Large intestine (tissue), 3 donors: Measurements from ENCODE around the gene WIPF1. TPM values are rescaled to one million over a fixed set of nuclear protein-coding genes. Genes with fewer than 3 reads are reported as not detected.

ENCODE experiments used
- DNase-seq, 2 donors: peaks; one replicate each; pipeline versions ENCODE4 v3.0.0 to v3.0.0-alpha.2; 2013
- H3K27ac ChIP-seq: one replicate; pipeline ENCODE4 v1.5.1; 2013; ENCODE audit warnings: low read length
- H3K27me3 ChIP-seq: 2 replicates; pipeline ENCODE4 v1.6.1; 2013; ENCODE audit warnings: low read length; ENCODE audit not compliant: control insufficient read depth, insufficient read depth
- H3K36me3 ChIP-seq: 2 replicates; pipeline ENCODE4 v1.6.1; 2013; ENCODE audit warnings: low read length; ENCODE audit not compliant: control insufficient read depth, insufficient read depth
- H3K4me1 ChIP-seq: one replicate; pipeline ENCODE4 v1.6.1; 2013; ENCODE audit warnings: low read length; ENCODE audit not compliant: control insufficient read depth, insufficient read depth
- H3K4me3 ChIP-seq: one replicate; pipeline ENCODE4 v1.5.1; 2013; ENCODE audit warnings: low read length
- H3K9me3 ChIP-seq: one replicate; pipeline ENCODE4 v1.6.1; 2013; ENCODE audit warnings: mild to moderate bottlenecking, low read depth, low read length, moderate library complexity; ENCODE audit not compliant: control insufficient read depth
- WGBS: methylation state at CpG from one replicate; pipeline ENCODE4 v1.1.5; 2013; ENCODE audit warnings: low lambda C conversion rate; ENCODE audit not compliant: insufficient coverage; 5-methylcytosine and 5-hydroxymethylcytosine counted together
- polyA plus RNA-seq: library from polyadenylated mRNA; unstranded; fragments of 120-200 nt; gene quantifications from one replicate; pipeline ENCODE4 v1.2.1, GENCODE V29; 2013

The WIPF1 gene
- polyA plus RNA-seq, 1 donor, result 56.2 TPM

DNA sequence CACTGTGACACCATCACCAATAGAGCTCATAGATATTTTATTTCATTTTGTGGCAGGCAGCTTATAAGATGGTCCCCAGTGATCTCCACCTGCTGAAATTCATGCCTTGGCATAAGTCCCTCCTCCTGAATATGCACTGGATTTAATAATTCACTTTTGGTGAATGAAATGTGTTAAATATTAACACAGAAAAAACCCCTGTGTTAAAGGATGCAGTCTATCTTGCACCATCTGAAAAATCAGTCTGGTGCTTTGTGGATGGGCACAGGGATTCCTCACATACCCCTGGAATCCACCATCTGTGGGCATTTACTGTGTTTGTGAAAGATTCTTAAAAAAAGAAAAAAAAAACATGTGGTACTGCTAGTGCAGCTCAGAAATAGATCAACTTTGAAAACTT lies 26.1 kb upstream of the WIPF1 start:
- H3K36me3 ChIP-seq, result no peaks in the 10 kb centered on the region
- H3K9me3 ChIP-seq, result no peaks in the 10 kb centered on the region
- H3K27me3 ChIP-seq, result no peaks in the 10 kb centered on the region
- no peak overlapping the region for H3K27ac ChIP-seq
- no peaks in the 10 kb centered on the region for H3K4me1 ChIP-seq
- no peak for DNase-seq
- no peak overlapping the region for H3K4me3 ChIP-seq

DNA sequence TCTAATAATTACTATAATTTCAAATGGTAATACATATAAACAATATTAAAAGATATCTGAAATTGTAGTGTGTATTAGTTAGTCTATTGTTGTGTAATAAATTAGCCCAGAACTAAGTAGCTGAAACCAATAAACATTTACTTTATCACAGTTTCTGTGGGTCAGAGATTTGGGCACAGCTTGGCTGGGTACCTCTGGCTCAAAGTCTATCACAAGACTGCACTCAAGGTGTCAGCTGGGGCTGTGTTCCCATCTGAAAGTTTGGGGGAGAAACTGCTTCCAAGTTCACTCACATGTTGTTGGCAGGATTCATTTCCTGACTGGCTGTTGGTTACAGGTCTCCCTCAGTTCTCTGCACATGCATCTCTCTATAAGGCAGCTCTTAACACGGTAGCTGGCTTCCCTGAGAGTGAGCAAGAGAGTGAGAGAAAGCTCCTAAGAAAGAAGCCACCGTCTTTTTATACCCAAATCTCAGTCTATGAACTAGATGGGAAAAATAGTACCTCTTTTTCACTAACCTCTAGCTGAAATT lies 25.6 kb upstream of the WIPF1 start:
- Histone ChIP-seq H3K9me3 (no peaks in the 10 kb centered on the region), H3K27ac (no peak overlapping the region), H3K27me3 (no peaks in the 10 kb centered on the region), H3K36me3 (no peaks in the 10 kb centered on the region), H3K4me1 (no peaks in the 10 kb centered on the region), H3K4me3 (no peak overlapping the region)
- no CpG with 5 or more reads among the region's 2 CpGs for WGBS
- no peak for DNase-seq

DNA sequence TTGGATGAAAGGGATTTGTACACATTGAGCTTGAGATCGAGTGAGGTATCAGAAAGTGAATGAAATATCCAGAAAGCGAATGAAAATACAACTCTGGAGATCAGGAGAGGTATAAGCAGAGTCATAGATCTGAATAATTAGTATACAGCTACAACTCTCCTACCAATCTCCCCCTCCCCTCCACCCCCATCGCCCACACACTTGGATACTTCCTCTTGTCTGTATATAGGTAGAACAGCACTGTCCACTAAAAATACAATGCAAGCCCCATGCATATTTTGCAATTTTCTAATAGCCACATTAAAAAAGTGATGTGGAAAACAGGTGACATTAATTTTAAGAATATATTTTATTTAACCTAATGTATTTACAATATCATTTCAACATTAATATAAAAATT lies 23.7 kb upstream of the WIPF1 start:
- Histone ChIP-seq H3K4me1 (no peaks in the 10 kb centered on the region), H3K27me3 (no peaks in the 10 kb centered on the region), H3K9me3 (no peaks in the 10 kb centered on the region), H3K4me3 (no peak overlapping the region), H3K27ac (no peak overlapping the region), H3K36me3 (no peaks in the 10 kb centered on the region)
- no peak for DNase-seq
- WGBS, result 100% methylated on average over 2 of the region's 3 CpGs

DNA sequence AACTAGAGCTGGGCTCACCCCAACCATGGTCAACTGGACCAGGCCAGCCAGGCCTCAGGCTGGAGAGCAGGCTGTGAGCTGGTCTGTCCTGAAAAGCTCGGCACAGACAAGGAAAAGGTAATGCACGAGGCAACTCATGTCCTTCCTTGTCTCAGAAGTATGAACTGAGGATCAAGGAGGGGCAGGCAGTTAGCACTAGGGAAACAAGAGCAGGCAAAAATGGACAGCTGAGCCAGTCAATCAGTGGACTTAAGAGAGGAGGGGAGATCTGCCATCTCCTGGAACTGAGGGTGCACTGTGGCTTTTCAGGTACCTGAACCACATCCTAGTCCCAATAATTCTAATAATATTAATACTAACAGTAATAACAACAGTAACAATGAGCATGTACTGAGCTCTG lies 20.6 kb upstream of the WIPF1 start:
- H3K36me3 ChIP-seq, result no peaks in the 10 kb centered on the region
- no peak overlapping the region for H3K4me3 ChIP-seq
- no CpG with 5 or more reads among the region's 2 CpGs for WGBS
- peaks cover 4% of the 10 kb centered on the region for H3K4me1 ChIP-seq
- H3K9me3 ChIP-seq, result no peaks in the 10 kb centered on the region
- no peak for DNase-seq
- H3K27me3 ChIP-seq, result no peaks in the 10 kb centered on the region
- H3K27ac ChIP-seq, result no peak overlapping the region

DNA sequence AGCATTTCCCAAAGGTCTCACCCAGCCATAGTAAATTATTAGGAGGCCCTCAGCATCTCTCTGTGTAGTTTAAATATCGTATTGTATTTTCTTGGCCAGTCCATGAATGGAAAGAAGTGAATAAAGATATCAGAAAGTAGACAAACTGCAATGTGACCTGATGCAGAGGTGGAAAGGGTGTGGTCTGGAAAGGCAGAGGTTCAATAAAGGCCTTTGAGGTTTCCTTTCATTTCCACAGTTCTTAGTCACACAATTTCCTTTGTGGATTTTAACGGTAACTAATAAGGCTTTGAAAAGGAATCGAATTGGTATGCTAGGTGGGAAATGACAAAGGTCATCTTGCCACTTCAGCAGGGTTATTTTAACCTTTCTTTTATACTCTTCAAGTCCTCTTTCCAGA lies 20.1 kb upstream of the WIPF1 start:
- H3K27me3 ChIP-seq, result no peaks in the 10 kb centered on the region
- 100% methylated on average over 1 of the region's 3 CpGs for WGBS
- H3K9me3 ChIP-seq, result no peaks in the 10 kb centered on the region
- H3K4me1 ChIP-seq, result peaks cover 8% of the 10 kb centered on the region
- DNase-seq, result no peak
- H3K4me3 ChIP-seq, result no peak overlapping the region
- no peak overlapping the region for H3K27ac ChIP-seq
- no peaks in the 10 kb centered on the region for H3K36me3 ChIP-seq

DNA sequence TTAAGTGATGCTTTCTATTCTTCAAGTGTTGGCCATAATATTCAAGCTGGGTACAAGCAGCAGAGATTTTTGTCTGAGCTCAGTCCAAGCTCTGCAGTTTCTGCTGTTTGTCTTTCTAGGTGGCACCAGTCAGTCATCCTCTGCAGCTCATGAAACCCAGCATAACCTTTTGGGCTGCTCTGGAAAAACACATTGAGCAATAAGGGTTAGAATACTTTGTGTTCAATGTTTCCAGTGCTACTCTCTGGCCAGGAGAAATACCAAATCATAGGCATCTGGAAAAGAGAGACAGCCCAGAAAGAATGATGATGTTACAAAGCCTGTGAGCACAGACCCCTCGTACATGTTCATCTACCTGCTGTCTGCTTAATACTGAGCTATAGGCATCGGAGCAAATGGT lies 19.5 kb upstream of the WIPF1 start:
- no peak overlapping the region for H3K4me3 ChIP-seq
- no peak for DNase-seq
- no peaks in the 10 kb centered on the region for H3K27me3 ChIP-seq
- no peaks in the 10 kb centered on the region for H3K36me3 ChIP-seq
- no peak overlapping the region for H3K27ac ChIP-seq
- peaks cover 10% of the 10 kb centered on the region for H3K4me1 ChIP-seq
- H3K9me3 ChIP-seq, result no peaks in the 10 kb centered on the region
- WGBS, result no CpG with 5 or more reads among the region's 2 CpGs

DNA sequence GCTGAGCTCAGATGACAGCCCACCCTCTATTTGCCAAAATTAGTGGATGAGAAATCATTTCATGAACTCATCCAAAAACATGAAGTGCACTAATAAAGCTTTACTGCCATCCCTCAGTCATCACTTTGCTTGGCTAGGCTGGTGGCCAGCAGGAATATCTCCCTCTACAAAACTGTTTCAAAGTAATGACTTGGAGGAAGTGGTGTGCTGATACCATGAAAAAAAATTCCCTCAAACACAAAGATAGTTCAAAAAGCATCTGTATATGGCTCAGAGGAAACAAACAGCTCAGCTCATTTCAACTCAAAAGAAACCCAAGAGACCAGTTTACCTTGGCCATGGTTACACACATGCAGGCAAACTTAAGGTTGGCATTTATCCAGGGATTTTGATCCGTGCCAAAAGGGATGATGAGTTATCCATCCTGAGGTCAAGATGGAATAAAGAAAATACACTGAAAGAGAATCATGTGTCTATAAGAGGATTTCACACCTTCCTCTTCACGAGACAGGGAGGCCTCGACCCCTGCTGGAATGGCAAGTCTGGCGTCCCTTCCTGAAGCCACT lies 18.4 kb upstream of the WIPF1 start:
- peaks cover 10% of the 10 kb centered on the region for H3K4me1 ChIP-seq
- no peak overlapping the region for H3K27ac ChIP-seq
- DNase-seq, result no peak
- no peak overlapping the region for H3K4me3 ChIP-seq
- no peaks in the 10 kb centered on the region for H3K9me3 ChIP-seq
- WGBS, result no CpG with 5 or more reads among the region's 4 CpGs
- H3K36me3 ChIP-seq, result no peaks in the 10 kb centered on the region
- no peaks in the 10 kb centered on the region for H3K27me3 ChIP-seq

DNA sequence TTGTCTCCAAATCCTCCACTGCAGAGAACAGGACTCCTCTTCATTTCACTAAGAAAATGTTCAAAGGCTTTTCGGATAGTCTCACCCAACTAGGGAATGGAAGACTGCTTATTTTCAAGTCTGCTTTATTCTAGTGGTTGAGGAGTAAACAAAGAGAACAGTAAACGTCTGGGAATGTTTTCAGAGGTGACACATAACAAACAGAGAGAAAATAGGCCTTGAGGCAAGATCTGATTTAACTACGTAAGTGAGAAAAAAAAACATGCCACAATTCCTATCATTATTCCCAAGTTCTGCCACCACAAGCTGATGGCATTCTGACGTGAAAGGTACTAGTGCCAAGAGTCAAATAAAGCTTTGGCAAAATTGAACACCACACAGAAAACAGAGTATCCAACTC lies 16.7 kb upstream of the WIPF1 start:
- no peaks in the 10 kb centered on the region for H3K9me3 ChIP-seq
- 60% methylated on average over 1 of the region's 4 CpGs for WGBS
- peaks cover 10% of the 10 kb centered on the region for H3K4me1 ChIP-seq
- no peak overlapping the region for H3K27ac ChIP-seq
- H3K4me3 ChIP-seq, result no peak overlapping the region
- H3K27me3 ChIP-seq, result no peaks in the 10 kb centered on the region
- no peak for DNase-seq
- no peaks in the 10 kb centered on the region for H3K36me3 ChIP-seq

DNA sequence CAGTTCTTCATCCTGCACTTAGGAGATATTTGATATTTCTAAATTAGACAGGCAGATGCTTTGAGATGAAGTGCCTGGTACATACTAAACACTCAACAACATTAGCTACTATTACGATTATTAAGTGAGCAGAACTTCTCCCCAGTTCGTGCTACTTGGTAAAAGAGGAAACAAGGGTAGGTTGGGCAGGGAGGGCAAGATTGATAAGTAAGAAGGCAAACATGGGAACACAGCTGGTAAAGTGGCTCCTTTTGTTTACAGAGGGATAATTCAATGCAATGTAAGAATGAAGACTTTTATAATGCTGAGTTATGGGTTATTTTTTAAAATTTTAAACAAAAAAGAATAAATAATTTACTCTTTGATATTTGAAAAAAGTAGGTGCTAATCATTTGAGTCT lies 15.9 kb upstream of the WIPF1 start:
- WGBS, result 60% methylated on average over 1 of the region's 2 CpGs
- H3K27ac ChIP-seq, result peak overlapping the region; percentile 32
- no peak for DNase-seq
- no peaks in the 10 kb centered on the region for H3K9me3 ChIP-seq
- H3K36me3 ChIP-seq, result no peaks in the 10 kb centered on the region
- no peak overlapping the region for H3K4me3 ChIP-seq
- peaks cover 10% of the 10 kb centered on the region for H3K4me1 ChIP-seq
- H3K27me3 ChIP-seq, result no peaks in the 10 kb centered on the region

DNA sequence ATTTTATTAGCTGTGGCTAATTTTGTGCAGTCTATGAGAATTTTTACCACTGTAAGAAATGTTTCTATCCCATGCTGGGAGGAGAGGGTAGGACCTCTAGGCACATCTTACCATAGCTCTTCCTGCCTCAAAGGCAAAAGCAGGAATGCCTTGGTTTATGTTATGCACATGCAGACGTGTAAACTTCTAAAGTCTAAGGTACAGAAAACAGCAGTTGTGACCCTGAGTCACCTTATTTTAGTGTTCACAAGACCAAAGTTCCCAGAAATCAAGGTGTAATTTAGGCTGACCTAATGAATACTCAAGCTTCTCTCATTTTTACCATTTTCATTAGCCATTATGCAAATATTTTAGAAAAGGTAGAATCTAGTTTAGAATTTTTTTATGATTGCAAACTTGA lies 15.4 kb upstream of the WIPF1 start:
- H3K9me3 ChIP-seq, result no peaks in the 10 kb centered on the region
- peak; percentile 79 to 88 for DNase-seq
- H3K27ac ChIP-seq, result peak overlapping the region; percentile 32
- no peaks in the 10 kb centered on the region for H3K27me3 ChIP-seq
- no peak overlapping the region for H3K4me3 ChIP-seq
- WGBS, result no CpG with 5 or more reads among the region's 1 CpG
- H3K36me3 ChIP-seq, result no peaks in the 10 kb centered on the region
- peaks cover 10% of the 10 kb centered on the region for H3K4me1 ChIP-seq

DNA sequence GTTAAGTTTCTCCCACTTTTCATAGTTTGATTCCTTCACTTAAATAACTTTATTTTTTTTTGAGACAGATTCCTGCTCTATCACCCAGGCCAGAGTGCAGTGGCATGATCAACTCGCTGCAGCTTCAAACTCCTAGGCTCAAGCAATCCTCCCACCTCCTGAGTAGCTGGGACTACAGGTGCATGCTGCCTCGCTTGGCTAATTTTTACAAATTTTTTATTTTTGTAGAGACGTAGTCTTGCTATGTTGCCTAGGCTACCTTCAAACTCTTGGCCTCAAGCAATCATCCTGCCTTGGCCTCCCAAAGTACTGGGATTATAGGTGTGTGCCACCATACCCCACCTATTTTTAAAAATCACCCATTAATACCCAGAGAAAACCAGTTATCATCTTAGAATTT lies 14.2 kb upstream of the WIPF1 start:
- Histone ChIP-seq H3K9me3 (no peaks in the 10 kb centered on the region), H3K27me3 (no peaks in the 10 kb centered on the region), H3K4me3 (no peak overlapping the region), H3K4me1 (peaks cover 10% of the 10 kb centered on the region), H3K36me3 (no peaks in the 10 kb centered on the region), H3K27ac (no peak overlapping the region)
- no CpG with 5 or more reads among the region's 3 CpGs for WGBS
- no peak for DNase-seq
